Measurements from ENCODE around the gene FAM222A.

The FAM222A gene

GRCh38 chr12:109738878-109739665 lies 25.4 kb downstream of the FAM222A start:
- no peak for FAIRE-seq

DNA sequence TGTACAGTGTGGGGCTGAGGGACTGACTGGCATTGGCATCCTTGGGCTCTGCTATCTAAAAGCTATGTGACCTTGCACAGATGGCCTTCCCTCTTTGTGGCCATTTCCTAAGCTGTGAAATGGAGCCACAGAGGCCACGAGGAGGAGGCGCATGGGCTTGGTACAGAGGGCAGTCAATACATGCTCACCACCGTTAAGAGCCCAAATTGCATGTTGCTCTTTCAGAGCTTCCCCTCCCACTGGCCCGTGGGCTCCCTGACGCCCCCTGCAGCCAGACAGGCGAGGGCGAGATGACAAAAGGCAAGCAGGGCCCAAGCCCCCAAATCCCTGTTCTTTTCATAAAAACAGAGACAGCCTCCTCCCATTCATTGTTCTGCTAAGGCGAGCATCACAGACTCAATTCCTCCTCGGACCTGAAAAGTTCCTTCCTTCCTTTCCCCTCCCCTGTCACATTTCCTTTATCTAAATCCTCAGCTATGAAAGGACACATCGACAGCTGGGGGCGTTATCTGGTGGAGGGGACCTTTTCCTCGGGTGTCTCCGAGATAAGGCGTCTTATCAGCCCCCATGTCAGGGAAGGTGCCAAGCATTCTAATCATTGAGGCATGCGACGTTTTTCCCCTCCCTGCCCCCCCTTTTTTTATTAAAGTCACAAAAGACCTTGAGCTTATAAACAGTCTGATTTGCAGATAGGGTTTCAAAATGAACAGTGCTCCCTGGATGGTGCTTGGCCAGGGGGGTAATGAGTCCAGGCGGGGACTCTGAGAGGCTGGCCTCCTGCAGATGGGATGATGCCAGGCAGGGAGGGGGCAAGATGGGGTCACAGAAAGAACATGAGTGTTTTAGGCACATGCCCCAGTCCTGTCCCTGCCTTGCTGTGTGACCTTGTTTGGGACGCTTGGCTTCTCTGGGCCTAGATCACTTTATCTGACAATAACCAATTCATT lies 26.4 kb downstream of the FAM222A start:
- no peak for FAIRE-seq

DNA sequence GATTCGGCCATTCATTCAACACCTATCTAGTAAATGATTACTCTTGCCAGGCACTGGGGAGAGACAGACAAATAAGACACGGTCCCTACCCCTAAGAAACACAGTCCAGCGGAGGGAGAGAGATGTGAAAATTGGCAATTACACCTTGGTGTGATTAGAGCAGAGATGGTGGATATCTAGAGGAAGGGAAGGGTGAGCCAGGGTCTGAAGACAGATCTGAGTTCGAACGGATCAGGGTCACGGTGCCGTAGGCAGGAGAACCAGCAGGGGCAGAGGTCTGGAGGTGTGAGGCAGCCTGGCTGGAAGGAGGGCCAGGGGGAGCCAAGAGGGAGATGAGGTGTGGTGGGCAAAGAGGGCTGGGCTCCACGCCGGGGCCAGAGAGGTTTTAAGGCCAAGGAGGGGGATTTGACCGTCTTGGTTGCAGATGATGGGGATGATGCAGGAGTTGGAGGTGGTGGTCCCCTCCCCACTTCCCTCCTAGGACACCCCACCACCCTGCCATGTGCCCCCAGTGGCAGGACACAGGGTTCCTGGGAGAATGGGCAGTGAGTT lies 27.1 kb downstream of the FAM222A start:
- no peak for FAIRE-seq

DNA sequence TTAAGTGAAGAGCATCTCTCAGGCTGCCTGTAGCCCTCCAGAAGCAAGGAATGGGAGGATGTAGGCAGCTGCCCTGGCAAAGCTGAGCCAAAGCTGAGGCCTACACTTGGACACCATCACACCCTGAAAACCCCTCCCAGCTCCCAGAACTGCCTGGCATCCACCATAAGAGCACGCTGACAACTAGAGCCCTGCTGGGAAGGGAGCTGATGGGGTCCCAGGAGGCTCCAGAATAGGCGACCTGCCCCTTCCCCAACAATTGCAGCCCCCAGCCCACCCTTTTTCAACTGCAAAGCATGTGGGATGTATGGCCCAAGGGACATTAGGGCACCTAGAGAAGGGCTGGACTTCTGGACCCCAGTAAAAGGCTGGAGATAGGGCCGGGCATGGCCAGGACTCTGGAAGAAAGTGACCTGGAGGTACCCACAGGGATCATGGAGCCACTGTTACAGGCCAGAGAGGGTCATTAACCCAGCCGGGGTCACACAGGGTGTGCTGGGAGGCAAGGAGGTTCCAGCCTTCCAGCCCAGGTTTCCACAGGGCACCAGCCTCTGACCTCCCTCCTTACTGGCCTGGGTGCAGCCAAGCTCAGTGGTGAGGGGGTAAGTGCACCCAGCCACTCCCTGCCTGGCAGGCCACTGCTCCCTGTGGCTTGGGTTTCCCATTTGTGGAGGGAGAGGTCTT lies 27.8 kb downstream of the FAM222A start:
- FAIRE-seq = no peak

DNA sequence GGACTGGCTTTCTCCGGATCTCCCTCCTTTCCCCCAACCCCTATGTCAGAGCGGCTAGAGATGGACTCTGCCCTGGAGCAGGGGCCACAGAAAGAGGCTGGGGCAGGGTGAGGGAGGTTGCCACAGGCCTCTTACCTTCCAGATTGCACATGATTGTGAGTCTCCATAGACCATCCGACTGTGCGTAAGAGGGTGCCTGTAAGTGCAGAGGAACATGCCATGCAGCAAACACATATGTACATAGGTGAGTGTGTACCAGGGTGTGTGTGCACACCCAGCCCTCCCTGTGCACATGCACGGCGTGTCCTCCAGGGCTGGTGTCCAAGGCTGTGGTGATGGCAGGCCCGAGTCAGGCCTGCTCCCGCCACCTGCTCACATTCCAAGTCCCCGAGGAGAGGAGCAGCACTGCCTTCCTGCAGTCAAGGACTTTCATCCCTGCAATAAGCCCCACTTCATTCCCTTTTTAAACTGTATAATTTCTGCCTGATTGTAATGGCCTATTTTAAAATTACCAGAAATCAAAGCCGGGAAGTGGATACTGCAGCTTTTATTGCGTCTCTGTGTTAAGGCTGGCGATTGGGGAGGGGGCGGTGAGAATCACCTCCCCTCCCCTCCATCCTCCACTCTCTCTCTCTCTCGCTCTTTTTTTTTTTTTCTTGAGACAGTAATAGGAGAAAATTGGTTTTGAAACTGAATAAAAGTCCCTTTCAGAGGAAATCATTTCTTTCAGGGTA lies 28.5 kb downstream of the FAM222A start:
- FAIRE-seq = no peak

- FAIRE-seq = no peak
Observed at GRCh38 chr12:109743076-109743910, 29.7 kb downstream of the FAM222A start.

DNA sequence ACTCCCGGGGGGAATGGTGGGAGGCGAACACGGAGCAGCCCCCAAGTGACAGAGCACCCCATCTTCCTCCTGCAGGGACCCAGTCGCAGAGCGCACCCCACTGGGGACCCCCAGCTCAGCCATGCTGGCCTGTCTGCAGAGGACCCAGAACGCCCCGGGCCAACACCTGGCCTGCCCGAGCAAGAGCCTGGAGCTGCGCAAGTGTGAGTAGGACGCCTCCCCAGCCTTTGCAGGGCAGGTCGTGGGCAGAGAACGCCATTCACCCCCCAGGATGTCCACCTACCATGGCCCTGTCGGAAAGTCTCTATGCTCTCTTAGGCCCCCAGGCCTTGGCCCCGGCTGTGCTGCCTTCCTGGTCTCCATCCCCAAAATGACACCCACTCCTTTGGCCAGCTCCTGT lies 30.4 kb downstream of the FAM222A start:
- FAIRE-seq = no peak

- no peak for FAIRE-seq
Observed at GRCh38 chr12:109744986-109745942, 31.6 kb downstream of the FAM222A start.

DNA sequence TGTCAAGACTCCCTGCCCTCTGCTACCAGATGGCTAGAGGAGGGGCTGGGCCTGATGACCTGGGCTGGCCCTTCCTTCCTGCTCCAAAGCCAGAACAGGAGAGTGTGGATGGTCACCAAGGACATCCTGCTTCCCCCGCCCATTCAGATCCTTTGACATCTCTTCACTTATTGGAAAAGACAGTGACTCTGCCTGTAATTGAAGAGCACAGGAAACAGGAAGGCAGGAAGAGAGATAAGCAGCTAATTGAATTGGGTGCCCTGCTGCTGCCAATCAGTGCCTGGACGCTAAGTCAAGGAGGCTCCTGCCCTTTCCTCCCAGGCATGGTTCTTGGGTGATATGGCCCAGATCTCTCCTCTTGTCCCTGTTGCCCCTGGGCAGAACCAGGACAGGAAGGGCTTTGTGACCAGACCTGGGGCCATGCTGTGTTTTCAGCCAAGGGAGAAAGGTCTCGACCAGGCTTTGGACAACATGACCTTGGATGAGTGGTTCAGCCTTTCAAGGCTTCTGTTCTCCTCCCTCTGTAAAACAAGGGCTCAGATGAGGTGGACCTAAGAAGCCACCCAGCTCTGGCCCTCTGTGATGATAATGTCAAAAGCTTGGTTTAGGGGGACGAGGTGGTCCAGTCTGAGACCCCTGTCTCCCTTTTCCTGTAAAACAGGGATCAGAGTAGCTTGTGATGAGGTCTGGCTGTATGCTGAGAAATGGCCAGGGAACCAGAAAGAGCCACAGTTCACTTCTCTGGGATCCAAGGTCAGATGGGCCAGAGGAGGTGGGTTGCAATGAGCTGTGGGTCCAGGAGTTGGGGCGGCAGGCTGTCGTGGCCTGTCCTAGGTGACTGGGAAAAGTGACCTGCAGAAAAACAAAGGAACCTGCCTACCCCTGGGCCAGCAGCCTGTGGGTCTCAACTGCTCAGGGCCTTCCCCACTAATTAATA lies 38.8 kb downstream of the FAM222A start:
- FAIRE-seq = no peak

DNA sequence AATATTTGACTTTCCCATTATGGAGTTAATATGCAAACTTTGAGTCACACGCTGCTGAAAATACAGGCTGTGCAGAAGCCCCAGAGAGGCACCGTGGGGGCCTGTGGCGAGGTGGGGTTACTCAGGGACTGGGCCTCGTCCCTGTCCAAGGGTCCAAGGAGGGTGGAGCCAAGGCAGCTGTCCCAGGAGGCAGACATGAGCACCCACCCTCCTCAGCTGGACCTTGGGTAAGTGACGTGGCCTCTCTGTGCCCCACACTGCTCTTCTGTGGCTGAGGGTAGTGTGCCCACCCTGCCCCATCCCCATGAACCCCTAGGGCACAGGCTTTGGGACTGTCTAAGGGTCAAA lies 39.4 kb downstream of the FAM222A start:
- no peak for FAIRE-seq

DNA sequence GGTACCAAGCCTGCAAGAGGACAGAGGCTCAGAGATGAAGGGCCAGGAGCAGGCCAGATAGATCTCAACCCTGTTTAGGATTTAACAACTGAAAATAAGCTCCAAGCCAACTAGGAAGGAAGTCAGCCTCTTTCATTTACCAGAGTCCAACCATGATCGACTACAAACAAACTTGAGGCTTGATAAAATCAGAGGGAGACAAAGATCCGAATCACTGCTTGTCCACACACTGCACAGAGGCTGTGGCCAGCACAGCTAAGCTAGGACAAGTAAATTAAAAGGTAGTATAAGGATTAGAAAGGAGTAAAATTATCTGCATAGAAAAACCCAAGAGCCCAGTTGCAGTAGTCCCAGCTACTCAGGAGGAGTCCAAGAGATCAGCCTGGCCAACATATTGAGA lies 40.3 kb downstream of the FAM222A start:
- no peak for FAIRE-seq

- FAIRE-seq = no peak
Observed at GRCh38 chr12:109756457-109756856, 42.8 kb downstream of the FAM222A start.

DNA sequence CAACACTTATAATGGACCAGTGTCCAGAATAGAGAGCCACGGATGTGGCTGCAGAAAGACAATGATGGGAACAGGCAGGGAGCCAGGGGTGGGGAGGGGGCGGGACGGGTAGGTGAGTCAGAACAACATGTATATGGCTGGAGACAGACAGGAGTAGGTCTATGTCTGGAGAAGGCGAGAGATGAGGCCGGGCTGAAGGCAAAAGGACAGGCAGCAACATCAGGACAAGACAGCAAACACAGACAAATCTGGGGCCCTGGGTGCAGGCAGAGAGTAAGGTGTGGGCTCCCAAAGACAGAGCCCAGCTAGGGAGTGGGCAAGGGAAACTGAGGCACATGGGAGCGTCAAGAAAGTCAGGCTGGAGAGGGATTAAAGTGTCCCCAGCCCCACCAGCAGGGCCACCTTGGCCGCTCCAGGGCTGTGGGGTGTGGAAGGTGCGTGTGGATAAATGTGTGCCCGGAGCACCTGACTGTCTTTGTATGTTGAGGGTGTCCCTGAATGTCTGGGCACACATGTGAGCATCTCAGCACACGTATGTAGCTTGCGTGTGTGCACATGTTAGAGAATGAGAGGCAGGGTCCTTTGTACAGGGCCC lies 44.1 kb downstream of the FAM222A start:
- no peak for FAIRE-seq

GRCh38 chr12:109758426-109759420 lies 45.1 kb downstream of the FAM222A start:
- FAIRE-seq = no peak

- FAIRE-seq = no peak
Observed at GRCh38 chr12:109759595-109759994, 46.0 kb downstream of the FAM222A start.

DNA sequence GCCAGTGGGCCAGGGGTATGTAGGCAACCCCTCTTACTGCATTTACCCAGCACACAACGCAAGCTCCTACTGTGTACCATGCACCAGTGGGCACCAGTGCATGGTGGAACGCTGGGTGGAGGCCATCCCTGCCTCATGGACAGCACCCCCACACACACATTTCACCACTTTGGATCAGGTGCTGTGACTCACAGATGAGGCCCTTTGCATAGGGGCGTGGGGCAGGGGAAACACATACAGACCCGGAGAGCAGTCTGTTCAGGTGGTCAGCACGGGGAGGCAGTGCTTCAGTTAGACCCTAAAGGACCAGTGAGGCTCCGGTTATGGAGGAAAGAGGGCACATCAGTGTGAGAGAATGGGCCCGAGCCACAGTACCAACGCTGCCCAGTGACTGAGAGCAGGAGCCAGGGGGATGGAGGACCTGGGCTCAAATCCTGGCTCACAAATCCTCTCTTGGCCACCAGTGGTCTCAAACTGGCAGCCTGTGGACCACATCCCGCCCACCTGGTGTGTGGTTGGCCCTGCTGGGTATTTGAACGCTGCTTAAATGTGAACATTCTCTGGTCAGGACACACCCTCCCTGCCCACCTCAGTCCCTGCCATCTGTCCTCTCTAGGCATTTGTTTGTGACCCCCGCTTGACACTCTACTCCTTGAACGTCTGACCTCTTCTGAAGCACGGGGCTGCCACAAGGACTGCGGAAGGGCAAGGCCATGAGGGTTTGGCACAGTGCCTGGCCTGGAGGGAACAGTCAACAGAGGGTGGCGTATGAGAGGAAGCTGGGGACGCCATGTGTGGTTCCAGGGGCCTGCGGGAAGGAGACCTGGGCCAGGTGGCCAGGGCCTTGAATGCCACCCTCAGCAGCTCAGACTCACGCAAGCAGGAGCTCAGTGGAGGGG lies 46.7 kb downstream of the FAM222A start:
- no peak for FAIRE-seq
